ENCODE results near the gene ELF1.
"Not testable (repeated sequence)": the region's sequence is repeated elsewhere in the genome, so short reads cannot be mapped to it uniquely, and the experiment has no call there.

The ELF1 gene

GRCh38 chr13:40987606-40988280 is 31.4 kb downstream of the ELF1 start:
- Mint-ChIP-seq H3K4me3 (no peak overlapping the region), H3K4me1 (peaks cover 27 to 49% of the 10 kb centered on the region in 2 donors), H3K27ac (peak overlapping the region; percentile 70), H3K9me3 (no peaks in the 10 kb centered on the region), H3K27me3 (no peaks in the 10 kb centered on the region), H3K36me3 (peaks cover under 1 to 4% of the 10 kb centered on the region in 2 donors)
- DNase-seq (no peak), ATAC-seq (replicated peaks) (no peak)

- peaks cover 24 to 54% of the 10 kb centered on the region in 2 donors for H3K4me1 Mint-ChIP-seq
- peak overlapping the region; percentile 79 to 82 for H3K4me3 Mint-ChIP-seq
These were observed 32.8 kb downstream of the ELF1 start for GRCh38 chr13:40986101-40986856.

GRCh38 chr13:40985381-40986100 is 33.6 kb downstream of the ELF1 start:
- Mint-ChIP-seq H3K27me3 (no peaks in the 10 kb centered on the region), H3K4me1 (peaks cover 24 to 56% of the 10 kb centered on the region in 2 donors), H3K36me3 (peaks cover 7 to 18% of the 10 kb centered on the region in 2 donors), H3K9me3 (no peaks in the 10 kb centered on the region), H3K27ac (peak overlapping the region; percentile 93), H3K4me3 (peak overlapping the region; percentile 79 to 82)
- no peak for DNase-seq
- no peak for ATAC-seq (replicated peaks)

More at GRCh38 chr13:40986101-40986856, 32.8 kb downstream of the ELF1 start:
- no peak for ATAC-seq (replicated peaks)
- H3K27ac Mint-ChIP-seq: peak overlapping the region; percentile 65
- no peaks in the 10 kb centered on the region for H3K9me3 Mint-ChIP-seq
- peaks cover 4 to 13% of the 10 kb centered on the region in 2 donors for H3K36me3 Mint-ChIP-seq
- no peak for DNase-seq
- H3K27me3 Mint-ChIP-seq: no peaks in the 10 kb centered on the region

GRCh38 chr13:40984668-40985366 is 34.3 kb downstream of the ELF1 start:
- no peak for DNase-seq
- Mint-ChIP-seq H3K4me1 (peaks cover 25 to 62% of the 10 kb centered on the region in 2 donors), H3K4me3 (peak overlapping the region; percentile 79 to 82), H3K9me3 (no peaks in the 10 kb centered on the region), H3K27me3 (no peaks in the 10 kb centered on the region), H3K36me3 (peaks cover 7 to 21% of the 10 kb centered on the region in 2 donors), H3K27ac (peak overlapping the region; percentile 93)
- ATAC-seq (replicated peaks): peak; percentile 48 to 54

- ATAC-seq (replicated peaks): peak; percentile 22
- Mint-ChIP-seq H3K4me3 (peak overlapping the region; percentile 50 to 79), H3K27ac (peak overlapping the region; percentile 85), H3K27me3 (no peaks in the 10 kb centered on the region), H3K4me1 (peaks cover 29 to 67% of the 10 kb centered on the region in 2 donors), H3K36me3 (peaks cover 10 to 25% of the 10 kb centered on the region in 2 donors), H3K9me3 (no peaks in the 10 kb centered on the region)
- DNase-seq: no peak
These were observed 35.1 kb downstream of the ELF1 start for GRCh38 chr13:40983725-40984667.

GRCh38 chr13:40983259-40983658 is 35.9 kb downstream of the ELF1 start:
- DNase-seq (no peak), ATAC-seq (replicated peaks) (no peak)
- peak overlapping the region; percentile 67 to 84 for H3K4me3 Mint-ChIP-seq
- H3K4me1 Mint-ChIP-seq: peaks cover 32 to 71% of the 10 kb centered on the region in 2 donors
- no peaks in the 10 kb centered on the region for H3K27me3 Mint-ChIP-seq
- peaks cover 10 to 29% of the 10 kb centered on the region in 2 donors for H3K36me3 Mint-ChIP-seq
- peak overlapping the region; percentile 70 for H3K27ac Mint-ChIP-seq
- no peaks in the 10 kb centered on the region for H3K9me3 Mint-ChIP-seq

GRCh38 chr13:40982772-40983171 is 36.3 kb downstream of the ELF1 start:
- H3K27me3 Mint-ChIP-seq: no peaks in the 10 kb centered on the region
- DNase-seq: peak; percentile 46
- H3K27ac Mint-ChIP-seq: peak overlapping the region; percentile 70
- peak overlapping the region; percentile 67 to 84 for H3K4me3 Mint-ChIP-seq
- ATAC-seq (replicated peaks): peak; percentile 84 to 87
- H3K4me1 Mint-ChIP-seq: peaks cover 34 to 71% of the 10 kb centered on the region in 2 donors
- peaks cover 15 to 32% of the 10 kb centered on the region in 2 donors for H3K36me3 Mint-ChIP-seq
- no peaks in the 10 kb centered on the region for H3K9me3 Mint-ChIP-seq

- no peaks in the 10 kb centered on the region for H3K27me3 Mint-ChIP-seq
- peaks cover 38 to 72% of the 10 kb centered on the region in 2 donors for H3K4me1 Mint-ChIP-seq
- no peaks in the 10 kb centered on the region for H3K9me3 Mint-ChIP-seq
- H3K36me3 Mint-ChIP-seq: peaks cover 21 to 36% of the 10 kb centered on the region in 2 donors
- H3K27ac Mint-ChIP-seq: peak overlapping the region; percentile 93
- ATAC-seq (replicated peaks) (no peak), DNase-seq (no peak)
- H3K4me3 Mint-ChIP-seq: peak overlapping the region; percentile 79 to 84
These were observed 37.2 kb downstream of the ELF1 start for GRCh38 chr13:40981949-40982348.

GRCh38 chr13:40981361-40981760 is 37.8 kb downstream of the ELF1 start:
- H3K9me3 Mint-ChIP-seq: no peaks in the 10 kb centered on the region
- ATAC-seq (replicated peaks): peak in 1 of 2 donors; percentile 38

GRCh38 chr13:40980461-40980860 is 38.7 kb downstream of the ELF1 start:
- Mint-ChIP-seq H3K27ac (peak overlapping the region; percentile 82), H3K9me3 (no peaks in the 10 kb centered on the region), H3K4me3 (peak overlapping the region; percentile 83 to 89), H3K27me3 (no peaks in the 10 kb centered on the region), H3K4me1 (peaks cover 38 to 75% of the 10 kb centered on the region in 2 donors), H3K36me3 (peaks cover 21 to 48% of the 10 kb centered on the region in 2 donors)
- ATAC-seq (replicated peaks): no peak
- no peak for DNase-seq

More at GRCh38 chr13:40981361-40981760, 37.8 kb downstream of the ELF1 start:
- peaks cover 21 to 42% of the 10 kb centered on the region in 2 donors for H3K36me3 Mint-ChIP-seq
- H3K27me3 Mint-ChIP-seq: no peaks in the 10 kb centered on the region
- H3K27ac Mint-ChIP-seq: peak overlapping the region; percentile 95
- peaks cover 38 to 75% of the 10 kb centered on the region in 2 donors for H3K4me1 Mint-ChIP-seq
- H3K4me3 Mint-ChIP-seq: peak overlapping the region; percentile 89 to 92
- DNase-seq: no peak

- no peaks in the 10 kb centered on the region for H3K27me3 Mint-ChIP-seq
- DNase-seq: no peak
- no peaks in the 10 kb centered on the region for H3K9me3 Mint-ChIP-seq
- H3K4me1 Mint-ChIP-seq: peaks cover 38 to 78% of the 10 kb centered on the region in 2 donors
- H3K4me3 Mint-ChIP-seq: peak overlapping the region; percentile 66 to 77
- no peak for ATAC-seq (replicated peaks)
- peak overlapping the region; percentile 62 for H3K27ac Mint-ChIP-seq
- peaks cover 21 to 48% of the 10 kb centered on the region in 2 donors for H3K36me3 Mint-ChIP-seq
These were observed 39.9 kb downstream of the ELF1 start for GRCh38 chr13:40979232-40979631.

- H3K4me3 Mint-ChIP-seq: peak overlapping the region; percentile 65 to 70
- peaks cover 21 to 48% of the 10 kb centered on the region in 2 donors for H3K36me3 Mint-ChIP-seq
- not testable (repeated sequence) for H3K9me3 Mint-ChIP-seq; ATAC-seq (replicated peaks); H3K27me3 Mint-ChIP-seq; DNase-seq
- peak overlapping the region; percentile 72 for H3K27ac Mint-ChIP-seq
- peaks cover 39 to 82% of the 10 kb centered on the region in 2 donors for H3K4me1 Mint-ChIP-seq
These were observed 41.0 kb downstream of the ELF1 start for GRCh38 chr13:40978109-40978508.

- Mint-ChIP-seq H3K36me3 (peaks cover 21 to 40% of the 10 kb centered on the region in 2 donors), H3K27ac (no peak overlapping the region)
These were observed 43.7 kb downstream of the ELF1 start for GRCh38 chr13:40975441-40975840.

More at GRCh38 chr13:40975441-40975840, 43.7 kb downstream of the ELF1 start:
- DNase-seq: no peak
- Mint-ChIP-seq H3K4me1 (peaks cover 43 to 87% of the 10 kb centered on the region in 2 donors), H3K9me3 (no peaks in the 10 kb centered on the region), H3K4me3 (no peak overlapping the region), H3K27me3 (no peaks in the 10 kb centered on the region)
- no peak for ATAC-seq (replicated peaks)
